Keratinocyte (primary cell): Measurements from ENCODE around the gene ANKRD49.

ENCODE experiments used
- EZH2 ChIP-seq: IDR thresholded peaks from one replicate; pipeline ENCODE4 v1.6.1; 2012; ENCODE audit warnings: inconsistent platforms, mild to moderate bottlenecking, low read length, moderate library complexity
- TF ChIP-seq, protein P1 (sequence below), 3 experiments: IDR thresholded peaks in 1 of 3; conservative IDR thresholded peaks in 1 of 3; optimal IDR thresholded peaks in 1 of 3; 2 replicates in 2 of 3; 3 replicates in 1 of 3; pipeline versions ENCODE3 to v1.5.1; 2011; ENCODE audit warnings: low read length in 3 of 3, mild to moderate bottlenecking in 3 of 3, moderate library complexity in 2 of 3, control low read depth in 1 of 3, inconsistent platforms in 1 of 3; ENCODE audit not compliant: insufficient read depth in 2 of 3; ENCODE audit errors: extremely low read depth in 1 of 3

DNA sequence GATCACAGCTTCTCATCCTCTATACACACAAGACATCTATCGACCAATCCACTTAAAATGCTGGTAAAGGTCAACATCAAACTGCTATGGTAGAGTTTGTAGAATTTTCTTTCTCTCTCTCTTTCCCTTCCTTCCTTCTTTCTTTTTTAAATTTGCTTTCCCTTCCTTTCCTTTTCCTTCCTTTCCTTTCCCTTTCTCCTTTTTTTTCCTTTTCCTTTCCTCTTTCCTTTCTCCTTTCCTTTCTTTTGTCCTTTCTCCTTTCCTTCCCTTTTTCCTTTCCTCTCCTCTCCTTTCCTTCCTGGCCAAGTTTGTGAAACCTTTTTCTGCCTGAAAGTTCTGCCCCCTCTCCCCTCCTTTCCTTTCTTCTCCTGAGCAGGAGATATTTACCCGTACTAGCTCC is 21.6 kb downstream of the ANKRD49 start:
- TF ChIP-seq, protein P1, sequence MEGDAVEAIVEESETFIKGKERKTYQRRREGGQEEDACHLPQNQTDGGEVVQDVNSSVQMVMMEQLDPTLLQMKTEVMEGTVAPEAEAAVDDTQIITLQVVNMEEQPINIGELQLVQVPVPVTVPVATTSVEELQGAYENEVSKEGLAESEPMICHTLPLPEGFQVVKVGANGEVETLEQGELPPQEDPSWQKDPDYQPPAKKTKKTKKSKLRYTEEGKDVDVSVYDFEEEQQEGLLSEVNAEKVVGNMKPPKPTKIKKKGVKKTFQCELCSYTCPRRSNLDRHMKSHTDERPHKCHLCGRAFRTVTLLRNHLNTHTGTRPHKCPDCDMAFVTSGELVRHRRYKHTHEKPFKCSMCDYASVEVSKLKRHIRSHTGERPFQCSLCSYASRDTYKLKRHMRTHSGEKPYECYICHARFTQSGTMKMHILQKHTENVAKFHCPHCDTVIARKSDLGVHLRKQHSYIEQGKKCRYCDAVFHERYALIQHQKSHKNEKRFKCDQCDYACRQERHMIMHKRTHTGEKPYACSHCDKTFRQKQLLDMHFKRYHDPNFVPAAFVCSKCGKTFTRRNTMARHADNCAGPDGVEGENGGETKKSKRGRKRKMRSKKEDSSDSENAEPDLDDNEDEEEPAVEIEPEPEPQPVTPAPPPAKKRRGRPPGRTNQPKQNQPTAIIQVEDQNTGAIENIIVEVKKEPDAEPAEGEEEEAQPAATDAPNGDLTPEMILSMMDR (optimal IDR thresholded peaks at IDR 0.05 in 1 of 3, IDR thresholded peaks at IDR 0.05 in 1 of 3, conservative IDR thresholded peaks at IDR 0.05 in 1 of 3; ENCODE audit: extremely low read depth in 1 of 3, insufficient read depth in 2 of 3, low read length in 3 of 3), result no peak
- TF ChIP-seq EZH2, result no peak
